Measurements from ENCODE around the gene IL17C. TPM values are rescaled to one million over a fixed set of nuclear protein-coding genes. Genes with fewer than 3 reads are reported as not detected.

The IL17C gene
- total RNA-seq, 1 donor from 2014 or later = not detected

GRCh38 chr16:88649195-88649923 lies 11.0 kb downstream of the IL17C start:
- Mint-ChIP-seq H3K27ac (ENCODE audit: unreplicated experiment) (peak overlapping the region; percentile 67), H3K9me3 (ENCODE audit: unreplicated experiment) (peaks cover 6% of the 10 kb centered on the region), H3K4me3 (ENCODE audit: unreplicated experiment) (peak overlapping the region; percentile 12), H3K4me1 (ENCODE audit: low read depth, unreplicated experiment) (peaks cover 6% of the 10 kb centered on the region), H3K36me3 (ENCODE audit: unreplicated experiment) (no peaks in the 10 kb centered on the region), H3K27me3 (ENCODE audit: unreplicated experiment) (peaks cover 9% of the 10 kb centered on the region)
- DNase-seq = peak; percentile 19
- TF ChIP-seq CTCF (IDR thresholded peaks at IDR 0.05; ENCODE audit: partially characterized antibody, unreplicated experiment) = no peak

- peaks cover 13% of the 10 kb centered on the region for H3K27me3 Mint-ChIP-seq (ENCODE audit: unreplicated experiment)
- peaks cover 4% of the 10 kb centered on the region for H3K9me3 Mint-ChIP-seq (ENCODE audit: unreplicated experiment)
- DNase-seq = no peak
Measured at GRCh38 chr16:88649924-88650748, 11.8 kb downstream of the IL17C start.

GRCh38 chr16:88650749-88651275 lies 12.4 kb downstream of the IL17C start, which contains the start of gene CYBA:
Gene CYBA, minus strand, starts transcription at chr16:88651053. Its CDS starts 40 bp downstream, at chr16:88651013.
- Mint-ChIP-seq H3K9me3 (ENCODE audit: unreplicated experiment) (peaks cover 4% of the 10 kb centered on the region), H3K27me3 (ENCODE audit: unreplicated experiment) (peaks cover 15% of the 10 kb centered on the region), H3K27ac (ENCODE audit: unreplicated experiment) (no peak within 1 kb of the TSS), H3K4me1 (ENCODE audit: low read depth, unreplicated experiment) (peaks cover 10% of the 10 kb centered on the region), H3K36me3 (ENCODE audit: unreplicated experiment) (no peaks in the 10 kb centered on the region), H3K4me3 (ENCODE audit: unreplicated experiment) (peak within 1 kb of the TSS; percentile 80)
- peak; percentile 57 for DNase-seq
- TF ChIP-seq CTCF (IDR thresholded peaks at IDR 0.05; ENCODE audit: partially characterized antibody, unreplicated experiment) = no peak

More at GRCh38 chr16:88649924-88650748, 11.8 kb downstream of the IL17C start:
- peak overlapping the region; percentile 80 for H3K4me3 Mint-ChIP-seq (ENCODE audit: unreplicated experiment)
- H3K4me1 Mint-ChIP-seq (ENCODE audit: low read depth, unreplicated experiment) = peaks cover 10% of the 10 kb centered on the region
- no peak for TF ChIP-seq CTCF (IDR thresholded peaks at IDR 0.05; ENCODE audit: partially characterized antibody, unreplicated experiment)
- H3K27ac Mint-ChIP-seq (ENCODE audit: unreplicated experiment) = no peak overlapping the region
- no peaks in the 10 kb centered on the region for H3K36me3 Mint-ChIP-seq (ENCODE audit: unreplicated experiment)

- no peak for DNase-seq
Measured at GRCh38 chr16:88651276-88651988, 13.1 kb downstream of the IL17C start.

More at GRCh38 chr16:88651276-88651988, 13.1 kb downstream of the IL17C start:
- Mint-ChIP-seq H3K4me3 (ENCODE audit: unreplicated experiment) (peak overlapping the region; percentile 57), H3K27me3 (ENCODE audit: unreplicated experiment) (peaks cover 15% of the 10 kb centered on the region), H3K27ac (ENCODE audit: unreplicated experiment) (no peak overlapping the region), H3K4me1 (ENCODE audit: low read depth, unreplicated experiment) (peaks cover 10% of the 10 kb centered on the region), H3K9me3 (ENCODE audit: unreplicated experiment) (peaks cover 4% of the 10 kb centered on the region), H3K36me3 (ENCODE audit: unreplicated experiment) (no peaks in the 10 kb centered on the region)
- TF ChIP-seq CTCF (IDR thresholded peaks at IDR 0.05; ENCODE audit: partially characterized antibody, unreplicated experiment) = no peak

Measured in glutamatergic neuron (in vitro differentiated cells).